ENCODE measurements around the gene PCDHGA1.

PCDHGA1 gene

GRCh38 chr5:141493500-141494422 is 163.4 kb downstream of the PCDHGA1 start:
- no peak for FAIRE-seq

- FAIRE-seq: no peak
Observed at GRCh38 chr5:141494761-141495452, 164.6 kb downstream of the PCDHGA1 start.

GRCh38 chr5:141495453-141495811 is 165.1 kb downstream of the PCDHGA1 start:
- no peak for FAIRE-seq

- FAIRE-seq: no peak
Observed at GRCh38 chr5:141496038-141496437, 165.7 kb downstream of the PCDHGA1 start.

- no peak for FAIRE-seq
Observed at GRCh38 chr5:141501761-141502160, 171.4 kb downstream of the PCDHGA1 start.

GRCh38 chr5:141503681-141504080 is 173.4 kb downstream of the PCDHGA1 start:
- FAIRE-seq: no peak

GRCh38 chr5:141504216-141504615 is 173.9 kb downstream of the PCDHGA1 start:
- FAIRE-seq: no peak

GRCh38 chr5:141506381-141507155 is 176.3 kb downstream of the PCDHGA1 start:
- no peak for FAIRE-seq

- FAIRE-seq: no peak
Observed at GRCh38 chr5:141507387-141508091, 177.2 kb downstream of the PCDHGA1 start.

GRCh38 chr5:141508440-141508797 is 178.1 kb downstream of the PCDHGA1 start:
- no peak for FAIRE-seq

- no peak for FAIRE-seq
Observed at GRCh38 chr5:141508798-141509611, 178.7 kb downstream of the PCDHGA1 start.

- FAIRE-seq: no peak
Observed at GRCh38 chr5:141510160-141510559, 179.8 kb downstream of the PCDHGA1 start.

- no peak for FAIRE-seq
Observed at GRCh38 chr5:141510850-141511601, 180.7 kb downstream of the PCDHGA1 start.

GRCh38 chr5:141511771-141512325 is 181.5 kb downstream of the PCDHGA1 start:
- FAIRE-seq: no peak

GRCh38 chr5:141512390-141512910 is 182.1 kb downstream of the PCDHGA1 start:
- FAIRE-seq: no peak

- FAIRE-seq: no peak
Observed at GRCh38 chr5:141512911-141513626, 182.8 kb downstream of the PCDHGA1 start.

- no peak for FAIRE-seq
Observed at GRCh38 chr5:141513627-141514329, 183.5 kb downstream of the PCDHGA1 start.

GRCh38 chr5:141514330-141515133 is 184.2 kb downstream of the PCDHGA1 start:
- no peak for FAIRE-seq
